NT2/D1 (cell line): ENCODE measurements around the gene ABHD17C.

Experiments
- SUZ12 ChIP-seq: IDR thresholded peaks from 2 replicates; pipeline ENCODE4 v1.6.1; 2011; ENCODE audit not compliant: insufficient read length, insufficient read depth; ENCODE audit errors: extremely low read depth
- YY1 ChIP-seq: IDR thresholded peaks from 2 replicates; pipeline ENCODE4 v1.6.1; 2011; ENCODE audit not compliant: insufficient read length, insufficient read depth
- ZNF274 ChIP-seq: IDR thresholded peaks from 2 replicates; pipeline ENCODE4 v1.6.1; 2011; ENCODE audit warnings: mild to moderate bottlenecking, low read depth, low read length

- no peak for TF ChIP-seq YY1
- TF ChIP-seq ZNF274 = no peak
- no peak for TF ChIP-seq SUZ12
These were observed 2.1 kb downstream of the ABHD17C start for GRCh38 chr15:80697075-80697685.
